ENCODE data around the gene PTGFR.

Gene PTGFR

GRCh38 chr1:78520216-78520615 lies 29.4 kb downstream of the PTGFR start:
- Histone ChIP-seq H3K79me2 (ENCODE audit: insufficient read depth, low read length) (no peaks in the 10 kb centered on the region), H3K4me3 (ENCODE audit: low read length, poor library complexity, severe bottlenecking) (no peak overlapping the region), H3K9ac (ENCODE audit: low read depth, low read length, poor library complexity, severe bottlenecking) (no peak overlapping the region), H4K20me1 (ENCODE audit: insufficient read depth, low read length, poor library complexity, severe bottlenecking) (no peaks in the 10 kb centered on the region), H3K4me1 (ENCODE audit: insufficient read depth, low read length, poor library complexity, severe bottlenecking) (no peaks in the 10 kb centered on the region), H3K9me3 (ENCODE audit: insufficient read depth, low read depth, low read length) (no peaks in the 10 kb centered on the region), H3K9me2 (replicated peaks; ENCODE audit: low read depth, low read length) (0 out of 2 replicates have a peak, but pooled peaks cover 4% of the 10 kb centered on the region), H3K36me3 (ENCODE audit: insufficient read depth, low read length) (no peaks in the 10 kb centered on the region), H3K27me3 (ENCODE audit: insufficient read depth, low read length, poor library complexity, severe bottlenecking) (no peaks in the 10 kb centered on the region), H2AFZ (ENCODE audit: low read length) (no peak overlapping the region), H3K4me2 (ENCODE audit: low read depth, low read length, poor library complexity, severe bottlenecking) (no peak overlapping the region), H3F3A (ENCODE audit: low read depth) (no peaks in the 10 kb centered on the region)
- TF ChIP-seq CTCF (conservative IDR thresholded peaks at IDR 0.05; ENCODE audit: low read length) = no peak
- TF ChIP-seq EZH2phosphoT487 (IDR thresholded peaks at IDR 0.05; ENCODE audit: borderline replicate concordance) = no peak

GRCh38 chr1:78520843-78521242 lies 30.1 kb downstream of the PTGFR start:
- H4K20me1 ChIP-seq (ENCODE audit: insufficient read depth, low read length, poor library complexity, severe bottlenecking) = no peaks in the 10 kb centered on the region
- no peak overlapping the region for H3K9ac ChIP-seq (ENCODE audit: low read depth, low read length, poor library complexity, severe bottlenecking)
- H3K9me2 ChIP-seq (replicated peaks; ENCODE audit: low read depth, low read length) = 0 out of 2 replicates have a peak, but pooled peaks cover 4% of the 10 kb centered on the region
- no peak overlapping the region for H3K4me2 ChIP-seq (ENCODE audit: low read depth, low read length, poor library complexity, severe bottlenecking)
- no peak for TF ChIP-seq EZH2phosphoT487 (IDR thresholded peaks at IDR 0.05; ENCODE audit: borderline replicate concordance)
- no peak for TF ChIP-seq CTCF (conservative IDR thresholded peaks at IDR 0.05; ENCODE audit: low read length)
- H3K79me2 ChIP-seq (ENCODE audit: insufficient read depth, low read length) = no peaks in the 10 kb centered on the region
- H3K9me3 ChIP-seq (ENCODE audit: insufficient read depth, low read depth, low read length) = no peaks in the 10 kb centered on the region
- H3K4me3 ChIP-seq (ENCODE audit: low read length, poor library complexity, severe bottlenecking) = no peak overlapping the region
- no peaks in the 10 kb centered on the region for H3F3A ChIP-seq (ENCODE audit: low read depth)
- no peaks in the 10 kb centered on the region for H3K4me1 ChIP-seq (ENCODE audit: insufficient read depth, low read length, poor library complexity, severe bottlenecking)
- no peaks in the 10 kb centered on the region for H3K36me3 ChIP-seq (ENCODE audit: insufficient read depth, low read length)
- H2AFZ ChIP-seq (ENCODE audit: low read length) = no peak overlapping the region
- H3K27me3 ChIP-seq (ENCODE audit: insufficient read depth, low read length, poor library complexity, severe bottlenecking) = no peaks in the 10 kb centered on the region

GRCh38 chr1:78522136-78522535 lies 31.4 kb downstream of the PTGFR start:
- TF ChIP-seq EZH2phosphoT487 (IDR thresholded peaks at IDR 0.05; ENCODE audit: borderline replicate concordance) = no peak
- TF ChIP-seq CTCF (conservative IDR thresholded peaks at IDR 0.05; ENCODE audit: low read length) = no peak
- H4K20me1 ChIP-seq (ENCODE audit: insufficient read depth, low read length, poor library complexity, severe bottlenecking) = no peaks in the 10 kb centered on the region
- no peak overlapping the region for H2AFZ ChIP-seq (ENCODE audit: low read length)
- H3K27me3 ChIP-seq (ENCODE audit: insufficient read depth, low read length, poor library complexity, severe bottlenecking) = no peaks in the 10 kb centered on the region
- no peaks in the 10 kb centered on the region for H3K36me3 ChIP-seq (ENCODE audit: insufficient read depth, low read length)
- H3K4me3 ChIP-seq (ENCODE audit: low read length, poor library complexity, severe bottlenecking) = no peak overlapping the region
- no peak overlapping the region for H3K9ac ChIP-seq (ENCODE audit: low read depth, low read length, poor library complexity, severe bottlenecking)
- H3K9me2 ChIP-seq (replicated peaks; ENCODE audit: low read depth, low read length) = 0 out of 2 replicates have a peak, but pooled peaks cover 4% of the 10 kb centered on the region
- no peak overlapping the region for H3K4me2 ChIP-seq (ENCODE audit: low read depth, low read length, poor library complexity, severe bottlenecking)
- no peaks in the 10 kb centered on the region for H3K4me1 ChIP-seq (ENCODE audit: insufficient read depth, low read length, poor library complexity, severe bottlenecking)
- H3K79me2 ChIP-seq (ENCODE audit: insufficient read depth, low read length) = no peaks in the 10 kb centered on the region
- H3F3A ChIP-seq (ENCODE audit: low read depth) = no peaks in the 10 kb centered on the region
- no peaks in the 10 kb centered on the region for H3K9me3 ChIP-seq (ENCODE audit: insufficient read depth, low read depth, low read length)

All from Loucy (cell line).